ENCODE measurements around the gene OSBP2.

The OSBP2 gene

GRCh38 chr22:30858976-30859713 lies 164.5 kb downstream of the OSBP2 start:
- no peak overlapping the region for H3K4me3 ChIP-seq (ENCODE audit: low read length)
- TF ChIP-seq ZNF274 (IDR thresholded peaks at IDR 0.05; ENCODE audit: low read depth, low read length): no peak

- TF ChIP-seq ZNF274 (IDR thresholded peaks at IDR 0.05; ENCODE audit: low read depth, low read length): no peak
Measured at GRCh38 chr22:30859714-30860095, 165.0 kb downstream of the OSBP2 start.

GRCh38 chr22:30860176-30861105 lies 165.8 kb downstream of the OSBP2 start:
- no peak for TF ChIP-seq ZNF274 (IDR thresholded peaks at IDR 0.05; ENCODE audit: low read depth, low read length)
- no peak overlapping the region for H3K4me3 ChIP-seq (ENCODE audit: low read length)

More at GRCh38 chr22:30859714-30860095, 165.0 kb downstream of the OSBP2 start:
- no peak overlapping the region for H3K4me3 ChIP-seq (ENCODE audit: low read length)

- no peak for TF ChIP-seq ZNF274 (IDR thresholded peaks at IDR 0.05; ENCODE audit: low read depth, low read length)
- no peak overlapping the region for H3K4me3 ChIP-seq (ENCODE audit: low read length)
Measured at GRCh38 chr22:30861131-30861530, 166.5 kb downstream of the OSBP2 start.

- no peak for TF ChIP-seq ZNF274 (IDR thresholded peaks at IDR 0.05; ENCODE audit: low read depth, low read length)
- no peak overlapping the region for H3K4me3 ChIP-seq (ENCODE audit: low read length)
Measured at GRCh38 chr22:30861688-30862552, 167.2 kb downstream of the OSBP2 start.

- no peak overlapping the region for H3K4me3 ChIP-seq (ENCODE audit: low read length)
- no peak for TF ChIP-seq ZNF274 (IDR thresholded peaks at IDR 0.05; ENCODE audit: low read depth, low read length)
Measured at GRCh38 chr22:30863081-30863833, 168.6 kb downstream of the OSBP2 start.

GRCh38 chr22:30864441-30865420 lies 170.1 kb downstream of the OSBP2 start:
- TF ChIP-seq ZNF274 (IDR thresholded peaks at IDR 0.05; ENCODE audit: low read depth, low read length): no peak
- H3K4me3 ChIP-seq (ENCODE audit: low read length): no peak overlapping the region

- no peak overlapping the region for H3K4me3 ChIP-seq (ENCODE audit: low read length)
- TF ChIP-seq ZNF274 (IDR thresholded peaks at IDR 0.05; ENCODE audit: low read depth, low read length): no peak
Measured at GRCh38 chr22:30865656-30866055, 171.0 kb downstream of the OSBP2 start.

- H3K4me3 ChIP-seq (ENCODE audit: low read length): no peak overlapping the region
- no peak for TF ChIP-seq ZNF274 (IDR thresholded peaks at IDR 0.05; ENCODE audit: low read depth, low read length)
Measured at GRCh38 chr22:30866216-30866615, 171.5 kb downstream of the OSBP2 start.

- no peak overlapping the region for H3K4me3 ChIP-seq (ENCODE audit: low read length)
- no peak for TF ChIP-seq ZNF274 (IDR thresholded peaks at IDR 0.05; ENCODE audit: low read depth, low read length)
Measured at GRCh38 chr22:30866811-30867271, 172.2 kb downstream of the OSBP2 start.

- H3K4me3 ChIP-seq (ENCODE audit: low read length): no peak overlapping the region
- TF ChIP-seq ZNF274 (IDR thresholded peaks at IDR 0.05; ENCODE audit: low read depth, low read length): no peak
Measured at GRCh38 chr22:30867746-30868662, 173.3 kb downstream of the OSBP2 start.
